GM18507 (cell line): ENCODE results near the gene TMEM79.

Source experiments
- DNase-seq: peaks from one replicate; pipeline ENCODE4 v3.0.0; 2011; ENCODE audit warnings: low read depth; ENCODE audit not compliant: insufficient read length; ENCODE audit errors: extremely low spot score
- FAIRE-seq: peaks from 2 replicates; lab custom pipeline; 2011; peaks lifted over from hg19 to GRCh38; lab: Jason Lieb, UNC

The TMEM79 gene

GRCh38 chr1:156260896-156261295 is 23.2 kb upstream of the TMEM79 start:
- no peak for DNase-seq
- FAIRE-seq = no peak

- DNase-seq (no peak), FAIRE-seq (no peak)
Observed at GRCh38 chr1:156262461-156263287, 21.5 kb upstream of the TMEM79 start.

- no peak for DNase-seq
- no peak for FAIRE-seq
Observed at GRCh38 chr1:156263288-156263655, 20.9 kb upstream of the TMEM79 start.

- DNase-seq (no peak), FAIRE-seq (no peak)
Observed at GRCh38 chr1:156266051-156266450, 18.1 kb upstream of the TMEM79 start.

- DNase-seq = no peak
- FAIRE-seq = no peak
Observed at GRCh38 chr1:156268336-156268735, 15.8 kb upstream of the TMEM79 start.

- FAIRE-seq = no peak
- DNase-seq = no peak
Observed at GRCh38 chr1:156270314-156270713, 13.8 kb upstream of the TMEM79 start.

GRCh38 chr1:156276532-156276931 is 7.6 kb upstream of the TMEM79 start:
- DNase-seq (no peak), FAIRE-seq (no peak)

- FAIRE-seq (no peak), DNase-seq (no peak)
Observed at GRCh38 chr1:156276966-156277381, 7.2 kb upstream of the TMEM79 start.

- no peak for FAIRE-seq
- no peak for DNase-seq
Observed at GRCh38 chr1:156279837-156280236, 4.3 kb upstream of the TMEM79 start.

- FAIRE-seq (peak; percentile 66), DNase-seq (peak; percentile 17)
Observed at GRCh38 chr1:156281281-156281680, 2.8 kb upstream of the TMEM79 start.

- DNase-seq = no peak
- FAIRE-seq = peak; percentile 31
Observed at GRCh38 chr1:156281693-156282478, 2.2 kb upstream of the TMEM79 start.

GRCh38 chr1:156282479-156283222 is 1.5 kb upstream of the TMEM79 start, which contains the start of gene SMG5:
TSS of gene SMG5 (minus strand) at chr1:156282825. CDS start at chr1:156282680, 145 bp downstream.
- FAIRE-seq (peak; percentile 94), DNase-seq (peak; percentile 88)

GRCh38 chr1:156283521-156283920 is 604 bp upstream of the TMEM79 start:
- no peak for FAIRE-seq
- no peak for DNase-seq

- no peak for FAIRE-seq
- DNase-seq = no peak
Observed at GRCh38 chr1:156284757-156285156, 632 bp downstream of the TMEM79 start.

- FAIRE-seq (no peak), DNase-seq (no peak)
Observed at GRCh38 chr1:156285437-156285836, 1.3 kb downstream of the TMEM79 start.

GRCh38 chr1:156286061-156286460 is 1.9 kb downstream of the TMEM79 start:
- FAIRE-seq (no peak), DNase-seq (no peak)

- FAIRE-seq = no peak
- DNase-seq = no peak
Observed at GRCh38 chr1:156289857-156290256, 5.7 kb downstream of the TMEM79 start.

- DNase-seq (peak; percentile 23), FAIRE-seq (no peak)
Observed at GRCh38 chr1:156291226-156292061, 7.3 kb downstream of the TMEM79 start.

- FAIRE-seq (no peak), DNase-seq (no peak)
Observed at GRCh38 chr1:156293098-156293434, 8.9 kb downstream of the TMEM79 start.
